ENCODE data around the gene TBATA.
A peak's percentile ranks its signal among the peaks of the same experiment; 100 is the strongest.

TBATA gene

GRCh38 chr10:70807556-70807955 is 22.4 kb upstream of the TBATA start:
- no peak for DNase-seq

- no peak for DNase-seq
These were observed 21.7 kb upstream of the TBATA start for GRCh38 chr10:70806841-70807240.

- no peak for DNase-seq
These were observed 20.5 kb upstream of the TBATA start for GRCh38 chr10:70805619-70806215.

DNA sequence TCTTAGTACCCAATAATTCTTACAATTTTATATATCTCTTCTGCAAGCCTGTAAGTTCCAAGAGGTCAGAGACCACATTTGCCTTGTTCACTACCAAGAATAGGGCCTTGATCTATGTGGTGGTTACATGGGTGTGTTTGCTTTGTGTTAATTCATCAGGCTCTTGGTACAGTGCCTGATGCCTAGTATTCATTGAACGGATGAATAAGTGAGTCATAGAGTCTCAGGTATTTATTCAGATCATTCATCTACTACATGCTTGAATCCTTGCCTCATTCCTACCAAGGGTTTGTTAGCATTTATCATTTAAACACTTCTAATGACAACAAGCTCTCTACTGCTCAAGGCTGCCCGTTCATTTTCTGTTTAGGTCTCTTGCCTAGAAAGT is 19.2 kb upstream of the TBATA start:
- DNase-seq = no peak

DNA sequence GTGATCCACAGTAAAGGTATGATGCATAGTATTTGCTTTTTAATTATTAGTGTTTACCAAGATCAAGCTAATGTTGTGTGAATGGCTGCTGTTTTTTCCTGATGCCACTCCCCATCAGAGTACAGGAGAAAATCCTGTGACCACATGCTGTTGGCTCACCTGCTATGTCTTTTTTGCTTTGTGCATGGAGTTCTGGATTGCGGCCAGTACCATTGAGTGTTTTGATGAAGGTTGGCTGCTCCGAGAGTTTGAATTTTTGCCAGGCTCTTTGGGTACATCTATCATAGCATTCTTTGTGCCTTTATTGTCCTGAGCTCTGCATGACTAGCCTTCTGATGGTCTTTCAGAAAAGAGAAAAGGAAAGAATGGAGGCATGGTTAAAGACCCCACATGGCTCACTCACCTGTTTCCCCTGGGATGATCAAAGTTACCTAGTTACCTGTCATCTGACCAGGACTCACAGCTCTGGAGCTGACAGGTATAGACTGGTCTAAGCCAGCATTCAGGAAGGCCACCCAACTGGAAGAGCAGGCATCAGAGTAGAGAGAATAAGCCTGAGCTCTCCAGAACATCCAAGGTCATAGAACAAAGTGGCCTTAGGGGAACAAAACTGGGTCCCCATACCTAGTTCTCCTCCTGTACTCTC is 18.7 kb upstream of the TBATA start:
- DNase-seq = no peak

DNA sequence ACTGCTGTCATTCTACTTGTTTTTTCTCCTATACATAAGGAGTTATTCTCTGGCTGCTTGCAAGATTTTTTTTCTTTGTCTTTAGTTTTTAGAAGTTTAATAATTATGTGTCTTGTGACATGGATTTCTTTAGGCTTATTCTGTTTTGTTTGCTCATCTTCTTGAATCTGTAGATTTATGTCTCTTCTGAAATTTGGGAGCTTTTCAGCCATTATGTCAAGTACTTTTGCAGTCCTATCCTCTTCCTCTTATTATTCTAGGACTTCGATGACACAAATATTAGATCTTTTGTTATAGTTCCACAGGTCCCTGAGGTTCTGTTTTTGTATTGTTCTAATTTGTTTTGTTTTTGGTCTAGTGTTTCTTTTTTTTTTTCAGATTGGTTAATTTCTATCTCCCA is 16.7 kb upstream of the TBATA start:
- no peak for DNase-seq

DNA sequence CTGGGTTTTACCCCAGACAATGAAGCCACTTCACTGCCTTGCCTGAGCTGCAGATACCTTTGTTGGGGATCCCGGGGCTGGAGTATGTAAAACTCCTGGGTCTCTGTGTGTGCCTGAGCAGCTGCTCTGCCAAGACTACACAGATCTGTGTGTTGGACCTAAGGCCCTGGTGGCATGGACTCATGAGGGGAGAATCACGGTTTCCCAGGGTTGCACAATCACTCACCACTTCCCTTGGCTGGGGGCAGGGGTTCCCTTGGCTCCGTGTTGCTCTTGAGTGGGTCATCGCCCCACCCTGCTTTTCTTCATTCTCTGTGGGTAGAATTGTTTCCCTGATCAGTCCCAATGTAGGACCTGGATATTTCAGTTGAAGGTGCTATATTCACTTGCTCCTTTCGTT is 13.9 kb upstream of the TBATA start:
- no peak for DNase-seq

DNA sequence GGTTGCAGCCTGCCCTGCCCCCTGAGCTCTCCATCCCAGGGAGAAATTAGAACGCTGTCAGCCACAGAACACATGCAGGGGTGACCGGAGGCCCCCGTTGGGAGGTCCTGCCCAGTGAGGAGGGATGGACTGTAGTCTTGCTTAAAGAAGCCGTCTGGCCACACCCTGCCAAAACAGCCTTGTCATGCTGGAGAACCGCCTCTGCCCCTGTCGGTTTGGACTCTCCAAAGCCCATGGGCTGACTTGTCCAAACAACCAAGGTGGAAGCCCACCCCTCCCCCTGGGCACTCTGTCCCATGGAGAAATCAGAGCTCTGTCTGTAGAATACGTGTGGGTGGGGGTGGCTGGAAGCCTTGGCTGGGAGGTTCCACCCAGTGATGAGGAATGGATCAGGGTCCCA is 12.7 kb upstream of the TBATA start:
- DNase-seq = no peak

DNA sequence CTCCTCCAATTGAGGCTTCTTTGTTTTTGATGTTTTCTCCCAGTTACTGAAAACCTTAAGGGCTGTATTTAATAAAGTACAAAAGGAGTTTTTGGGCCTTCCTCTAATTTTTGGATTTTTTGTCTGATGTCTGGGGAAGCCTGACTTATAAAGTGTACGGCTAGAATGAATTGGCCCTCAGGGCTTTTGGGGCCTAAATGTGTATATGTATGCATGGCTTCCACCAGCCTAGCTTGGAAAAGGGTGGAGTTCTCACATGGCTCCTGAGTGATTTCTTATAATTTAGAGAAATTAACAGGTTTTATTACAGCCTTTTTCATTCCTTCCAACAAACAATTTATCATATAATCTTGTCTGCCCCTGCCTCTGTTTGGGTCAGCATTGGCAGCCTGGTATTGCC is 10.4 kb upstream of the TBATA start:
- no peak for DNase-seq

- no peak for DNase-seq
These were observed 6.3 kb upstream of the TBATA start for GRCh38 chr10:70791386-70792039.

DNA sequence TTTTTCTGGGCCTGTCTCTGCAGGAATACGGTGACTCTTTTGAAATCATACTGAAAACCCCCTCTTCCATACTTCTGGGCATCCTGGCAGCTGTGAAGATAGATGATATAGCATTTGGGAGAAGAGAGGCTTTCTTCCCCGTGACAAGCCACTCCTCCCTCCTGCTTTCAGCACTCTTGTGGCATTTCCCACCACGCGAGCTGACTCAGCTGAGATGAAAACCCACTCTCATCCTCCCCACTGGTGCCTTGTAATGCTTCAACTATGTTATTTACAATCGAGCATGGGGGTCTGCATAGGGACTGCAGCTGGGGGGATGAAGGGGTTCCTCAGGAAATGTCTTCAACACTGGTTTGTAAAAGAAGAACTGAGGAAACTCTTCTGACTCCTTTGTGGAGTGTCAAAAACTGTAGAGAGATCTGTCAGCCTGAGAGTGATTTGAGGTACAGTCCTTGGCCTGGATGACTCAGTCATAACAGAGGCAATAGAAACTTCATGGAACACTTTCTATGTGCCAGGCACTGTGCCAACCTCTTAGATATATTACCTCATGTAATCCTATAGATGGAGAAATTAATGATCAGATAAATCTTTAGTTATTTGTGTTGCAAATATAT is 1.7 kb upstream of the TBATA start:
- no peak for DNase-seq

DNA sequence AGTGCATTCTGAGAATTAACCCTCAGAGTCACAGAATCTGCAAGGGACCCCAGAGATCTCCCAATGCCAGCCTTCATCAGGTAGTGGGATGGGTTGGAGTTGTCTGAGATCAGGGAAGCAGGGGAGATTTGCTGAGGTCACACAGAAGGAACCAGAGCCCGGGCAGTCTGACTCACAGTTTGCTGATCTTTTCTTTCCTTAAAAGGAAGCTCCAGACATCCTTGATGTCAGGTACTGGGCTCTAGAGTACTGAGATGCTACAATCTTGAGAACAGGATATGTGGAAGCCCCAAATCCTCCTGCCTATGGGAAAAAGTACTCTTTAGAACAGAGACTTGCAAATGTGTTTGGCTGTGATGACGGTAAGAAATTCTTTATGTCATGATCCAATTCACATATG is 706 bp downstream of the TBATA start:
- no peak for DNase-seq

DNA sequence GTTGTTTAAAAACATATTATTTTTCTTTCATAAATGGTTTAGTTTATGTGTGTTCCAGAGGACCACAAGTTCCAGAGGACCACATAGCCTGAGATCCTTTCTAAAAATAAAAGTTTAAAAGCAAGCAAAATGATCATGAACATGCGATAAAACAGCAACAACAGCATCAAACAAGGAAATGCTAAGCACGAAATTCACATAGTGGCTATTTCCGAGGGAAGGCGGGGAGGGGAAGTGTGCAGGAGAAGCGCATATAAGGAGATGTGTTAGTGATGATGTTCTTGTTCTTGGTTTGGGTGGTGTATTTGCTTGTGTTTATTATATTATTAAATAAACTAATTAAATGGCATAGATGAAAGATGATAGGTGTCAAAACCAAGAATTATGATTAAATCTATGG is 1.2 kb downstream of the TBATA start:
- no peak for DNase-seq

DNA sequence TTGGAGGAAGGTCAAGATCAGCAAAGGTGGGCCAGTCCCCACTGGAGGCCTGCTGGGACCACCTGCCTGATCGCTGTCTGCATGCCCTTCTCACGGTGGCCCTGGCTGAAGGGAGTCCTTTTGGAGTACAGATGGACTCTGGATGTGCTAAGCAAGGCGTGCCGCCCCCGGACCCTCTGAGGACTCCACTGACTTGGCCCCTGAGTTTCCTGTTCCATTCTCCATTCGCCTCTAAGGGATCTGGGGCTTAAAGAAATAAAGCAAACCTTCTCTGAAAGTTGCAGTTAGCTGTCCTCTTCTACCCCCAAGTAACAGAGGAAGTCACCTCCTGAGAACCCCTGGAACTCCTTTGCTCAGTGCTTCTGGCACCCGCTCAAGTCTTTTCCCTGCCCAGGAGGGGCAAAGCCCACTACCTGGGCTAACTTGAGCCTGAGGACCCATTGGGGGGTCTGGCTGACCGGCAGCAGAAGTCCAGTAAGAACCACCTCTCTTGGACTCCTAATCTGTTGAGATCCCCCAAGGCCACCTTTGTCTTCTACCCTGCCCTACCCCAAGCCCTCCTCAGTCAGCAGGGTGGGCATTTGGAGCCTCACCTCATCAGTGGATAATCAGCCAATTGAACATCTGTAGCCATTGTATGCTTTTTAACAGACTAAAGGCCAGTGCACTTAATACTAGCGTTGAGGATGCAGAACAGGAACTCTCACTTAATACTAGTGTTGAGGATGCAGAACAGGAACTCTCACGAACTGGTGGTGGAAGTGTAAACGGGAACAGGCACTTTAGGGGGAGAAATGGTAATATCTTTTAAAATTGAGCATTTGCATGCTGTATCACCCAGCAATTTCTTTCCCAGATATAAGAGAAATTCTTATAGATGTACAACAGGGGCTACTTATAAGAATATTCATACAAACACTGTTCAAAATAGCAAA is 2.2 kb downstream of the TBATA start:
- no peak for DNase-seq

GRCh38 chr10:70782086-70782745 is 3.0 kb downstream of the TBATA start:
- no peak for DNase-seq

GRCh38 chr10:70781461-70782051 is 3.6 kb downstream of the TBATA start:
- DNase-seq = no peak

DNA sequence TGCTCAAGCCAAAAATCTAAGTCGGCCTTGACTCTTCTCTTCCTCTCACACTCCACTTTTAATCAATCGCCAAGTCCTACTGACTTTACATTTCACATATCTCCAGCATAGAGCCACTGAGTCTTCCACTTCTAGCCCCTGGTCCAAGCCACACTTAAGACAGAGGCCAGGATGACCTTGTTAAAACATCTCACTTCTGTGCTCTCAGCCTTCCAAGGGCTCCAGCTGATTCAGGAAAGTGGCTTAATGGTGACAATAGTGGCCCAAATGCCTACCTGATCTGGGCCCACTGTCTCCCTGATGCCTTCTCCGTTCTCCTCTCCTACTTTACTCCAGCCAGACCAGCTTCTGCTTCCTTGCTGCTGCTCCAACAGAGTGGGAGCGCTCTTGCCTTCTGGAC is 4.4 kb downstream of the TBATA start:
- DNase-seq = no peak

DNA sequence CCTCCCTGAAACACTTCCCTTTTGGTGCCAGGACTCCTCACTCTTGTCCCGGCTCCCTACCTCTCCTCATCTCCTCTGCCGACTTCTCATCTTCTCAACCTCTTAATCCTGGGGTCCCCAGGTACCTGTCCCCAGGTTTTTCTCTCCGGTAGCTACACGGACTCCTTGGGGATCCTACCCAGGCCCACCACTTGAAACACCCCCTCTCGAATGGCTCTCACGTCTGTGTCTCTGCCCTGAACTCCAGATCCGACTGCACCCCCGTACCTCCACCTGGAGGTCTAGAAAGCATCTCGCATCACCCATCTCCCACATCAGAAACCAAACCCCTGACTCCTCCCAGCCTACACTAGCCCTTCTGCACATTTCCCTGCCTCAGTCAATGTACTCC is 4.8 kb downstream of the TBATA start:
- no peak for DNase-seq

DNA sequence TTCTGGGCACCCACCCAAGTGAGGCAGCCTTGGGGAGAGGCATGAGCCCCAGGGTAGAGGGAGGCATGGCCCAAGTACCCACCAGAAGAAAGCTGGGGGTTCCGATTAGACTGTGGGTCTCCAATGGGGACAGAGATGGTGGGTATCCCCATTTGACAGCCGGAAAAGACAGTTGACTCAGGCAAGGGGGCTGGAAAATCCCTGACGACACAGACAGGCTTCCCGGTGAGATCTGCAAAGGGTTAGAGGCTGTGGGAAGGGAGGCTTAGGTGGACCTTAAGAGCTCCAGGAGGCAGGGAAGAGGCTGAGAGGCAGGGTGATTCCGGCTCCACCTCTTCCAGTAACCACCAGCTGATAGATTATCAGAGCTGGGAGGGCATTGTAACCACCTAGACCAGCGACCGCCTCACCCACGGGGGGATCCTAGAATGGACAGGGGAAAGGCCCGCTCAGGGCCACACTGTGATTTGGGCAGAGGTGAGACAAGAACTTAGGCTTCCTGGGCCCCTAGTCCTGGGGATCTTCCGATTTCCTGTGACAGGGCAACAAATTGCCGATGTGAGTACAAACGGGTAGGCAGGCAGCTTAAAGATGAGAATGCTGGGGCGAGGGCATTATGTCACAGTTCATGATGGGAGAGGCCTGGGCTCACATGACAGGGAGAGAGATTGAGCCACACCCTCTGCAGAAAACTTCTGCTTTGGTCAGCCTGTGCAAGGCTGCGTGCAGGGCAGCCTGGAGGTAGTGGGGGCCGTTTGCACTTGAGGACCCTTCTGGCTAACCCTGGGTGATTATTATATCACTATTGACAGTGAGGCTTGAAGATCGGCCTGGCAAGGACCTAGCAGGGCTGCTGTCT is 5.4 kb downstream of the TBATA start:
- DNase-seq = no peak

DNA sequence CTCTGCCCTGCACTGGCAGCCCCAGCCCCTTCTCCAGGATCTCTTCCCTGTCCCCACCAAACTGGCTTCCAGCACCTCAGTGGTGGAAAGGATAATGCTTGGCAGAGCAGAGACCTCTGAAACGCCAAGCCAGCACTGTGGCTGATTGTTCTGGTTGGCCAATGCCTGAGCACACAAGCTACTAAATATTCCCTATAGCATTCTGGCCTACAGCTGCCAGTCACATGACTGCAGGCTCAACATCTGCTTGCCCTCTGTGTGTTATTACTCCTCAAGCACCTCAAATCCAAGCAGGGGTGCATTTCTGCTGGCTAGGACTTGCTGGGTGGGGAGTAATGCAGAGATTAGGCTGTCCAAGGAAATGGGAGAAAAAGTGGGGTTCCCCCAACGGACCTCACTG is 6.1 kb downstream of the TBATA start:
- peak; percentile 26 for DNase-seq

DNA sequence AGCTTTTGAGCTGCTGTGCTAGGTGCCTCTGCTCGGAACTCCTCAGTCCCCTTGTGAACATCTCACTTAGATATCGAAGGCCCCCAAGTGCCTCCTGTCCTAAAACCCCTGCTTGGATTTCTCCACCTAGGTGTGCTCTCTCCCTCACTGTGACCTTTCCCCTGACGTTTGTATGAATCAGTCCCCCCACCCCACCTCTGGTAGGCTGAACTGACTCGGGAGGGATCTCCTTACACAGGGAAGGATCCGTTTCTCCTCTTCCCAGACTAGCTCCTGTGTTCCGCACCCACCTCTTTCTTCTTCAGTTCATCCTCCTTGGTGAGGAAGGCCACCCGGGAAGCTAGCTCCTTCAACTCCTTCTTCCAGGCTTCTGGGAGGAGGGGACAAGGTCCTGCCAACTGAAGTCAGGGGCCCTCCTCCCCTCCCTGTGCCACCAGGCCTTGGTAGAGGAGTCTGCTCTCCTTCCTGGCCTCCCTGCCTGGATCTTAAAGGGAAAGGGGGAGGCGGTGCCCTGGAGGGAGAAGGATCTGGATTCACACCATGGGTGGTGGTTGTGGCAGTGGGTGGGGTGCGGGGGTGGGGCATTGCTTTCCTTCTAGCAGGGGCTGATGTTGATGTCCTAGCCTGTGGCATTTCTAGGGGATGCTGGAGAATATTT is 6.8 kb downstream of the TBATA start:
- DNase-seq = no peak
